GM23338 (cell line): ENCODE data around the gene SLC37A1.

Experiments used
- CREB1 ChIP-seq: fragments of 250-450 bp; sonication (Bioruptor Pico); IDR thresholded peaks from 2 replicates; pipeline ENCODE4 v1.5.0; 2020; ENCODE audit warnings: low read depth, mild to moderate bottlenecking, moderate library complexity
- EZH2 ChIP-seq: fragments of 200-600 bp; sonication (generic); IDR thresholded peaks from one replicate; pipeline ENCODE4 v1.8.0; 2017; ENCODE audit warnings: antibody characterized with exemption, mild to moderate bottlenecking, low read depth; ENCODE audit not compliant: unreplicated experiment
- EZH2phosphoT487 ChIP-seq: fragments of 200-600 bp; sonication (generic); IDR thresholded peaks from one replicate; pipeline ENCODE4 v1.8.1; 2018; ENCODE audit warnings: antibody characterized with exemption; ENCODE audit not compliant: unreplicated experiment
- JUNB ChIP-seq: IDR thresholded peaks from one replicate; pipeline ENCODE4 v1.6.1; 2016; ENCODE audit warnings: antibody characterized with exemption; ENCODE audit not compliant: unreplicated experiment
- POLR2AphosphoS5 ChIP-seq: IDR thresholded peaks from 2 replicates; pipeline ENCODE4 v1.6.1; 2016; ENCODE audit warnings: antibody characterized with exemption, low read depth
- REST ChIP-seq: IDR thresholded peaks from one replicate; pipeline ENCODE4 v1.6.1; 2018; ENCODE audit warnings: antibody characterized with exemption; ENCODE audit not compliant: unreplicated experiment
- ZNF331 ChIP-seq: fragments of 250-450 bp; sonication (Bioruptor Pico); IDR thresholded peaks from 2 replicates; pipeline ENCODE4 v1.5.0; 2020; ENCODE audit warnings: low read depth, mild to moderate bottlenecking, moderate library complexity
- ZNF462 ChIP-seq: fragments of 250-450 bp; sonication (Bioruptor Pico); IDR thresholded peaks from 2 replicates; pipeline ENCODE4 v1.5.0; 2020; ENCODE audit warnings: mild to moderate bottlenecking, moderate library complexity
- TF ChIP-seq, protein P1 (sequence below), 2 experiments: fragments of 200-600 bp in 1 of 2; sonication (generic) in 1 of 2; conservative IDR thresholded peaks; 2 replicates each; pipeline versions ENCODE4 v1.5.1 to v1.6.1; 2016 to 2017; ENCODE audit warnings: antibody characterized with exemption in 2 of 2, low read depth in 2 of 2, mild to moderate bottlenecking in 2 of 2, moderate library complexity in 1 of 2
- TF ChIP-seq, protein P2 (sequence below): IDR thresholded peaks from 2 replicates; pipeline ENCODE4 v1.6.1; 2016; ENCODE audit warnings: antibody characterized with exemption

GRCh38 chr21:42575111-42575510 lies 61.5 kb downstream of the SLC37A1 start:
- TF ChIP-seq, protein P1, sequence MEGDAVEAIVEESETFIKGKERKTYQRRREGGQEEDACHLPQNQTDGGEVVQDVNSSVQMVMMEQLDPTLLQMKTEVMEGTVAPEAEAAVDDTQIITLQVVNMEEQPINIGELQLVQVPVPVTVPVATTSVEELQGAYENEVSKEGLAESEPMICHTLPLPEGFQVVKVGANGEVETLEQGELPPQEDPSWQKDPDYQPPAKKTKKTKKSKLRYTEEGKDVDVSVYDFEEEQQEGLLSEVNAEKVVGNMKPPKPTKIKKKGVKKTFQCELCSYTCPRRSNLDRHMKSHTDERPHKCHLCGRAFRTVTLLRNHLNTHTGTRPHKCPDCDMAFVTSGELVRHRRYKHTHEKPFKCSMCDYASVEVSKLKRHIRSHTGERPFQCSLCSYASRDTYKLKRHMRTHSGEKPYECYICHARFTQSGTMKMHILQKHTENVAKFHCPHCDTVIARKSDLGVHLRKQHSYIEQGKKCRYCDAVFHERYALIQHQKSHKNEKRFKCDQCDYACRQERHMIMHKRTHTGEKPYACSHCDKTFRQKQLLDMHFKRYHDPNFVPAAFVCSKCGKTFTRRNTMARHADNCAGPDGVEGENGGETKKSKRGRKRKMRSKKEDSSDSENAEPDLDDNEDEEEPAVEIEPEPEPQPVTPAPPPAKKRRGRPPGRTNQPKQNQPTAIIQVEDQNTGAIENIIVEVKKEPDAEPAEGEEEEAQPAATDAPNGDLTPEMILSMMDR (conservative IDR thresholded peaks at IDR 0.05; ENCODE audit: low read depth in 2 of 2), result no peak
- TF ChIP-seq EZH2, result no peak
- TF ChIP-seq POLR2AphosphoS5, result no peak
- no peak for TF ChIP-seq JUNB
- no peak for TF ChIP-seq CREB1
- TF ChIP-seq EZH2phosphoT487, result no peak
- TF ChIP-seq REST, result no peak
- TF ChIP-seq, protein P2, sequence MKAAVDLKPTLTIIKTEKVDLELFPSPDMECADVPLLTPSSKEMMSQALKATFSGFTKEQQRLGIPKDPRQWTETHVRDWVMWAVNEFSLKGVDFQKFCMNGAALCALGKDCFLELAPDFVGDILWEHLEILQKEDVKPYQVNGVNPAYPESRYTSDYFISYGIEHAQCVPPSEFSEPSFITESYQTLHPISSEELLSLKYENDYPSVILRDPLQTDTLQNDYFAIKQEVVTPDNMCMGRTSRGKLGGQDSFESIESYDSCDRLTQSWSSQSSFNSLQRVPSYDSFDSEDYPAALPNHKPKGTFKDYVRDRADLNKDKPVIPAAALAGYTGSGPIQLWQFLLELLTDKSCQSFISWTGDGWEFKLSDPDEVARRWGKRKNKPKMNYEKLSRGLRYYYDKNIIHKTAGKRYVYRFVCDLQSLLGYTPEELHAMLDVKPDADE, result no peak
- no peak for TF ChIP-seq ZNF331 (CRISPR knock-in tag)
- no peak for TF ChIP-seq ZNF462 (CRISPR knock-in tag)
